DND-41 (cell line): ENCODE measurements around the gene FAM151A.

ENCODE experiments used
- ATAC-seq: fragments of 200-7000 bp; cut with Tn5 transposase; 3 replicates; pipeline ENCODE4 v1.9.1; 2021; ENCODE audit warnings: low read depth; ENCODE audit not compliant: insufficient read depth
- DNase-seq: peaks from one replicate; pipeline ENCODE4 v3.0.0-alpha.2; 2020
- H2AFZ ChIP-seq: 2 replicates; pipeline ENCODE4 v1.6.0; 2012; ENCODE audit warnings: low read depth, low read length
- H3K27ac ChIP-seq: 2 replicates; pipeline ENCODE4 v1.5.1; 2012; ENCODE audit warnings: low read length, inconsistent platforms
- H3K27me3 ChIP-seq: fragments of 200-600 bp; sonication (generic); 2 replicates; pipeline ENCODE4 v1.6.0; 2012; ENCODE audit warnings: low read length, mild to moderate bottlenecking, inconsistent platforms; ENCODE audit not compliant: insufficient read depth, poor library complexity
- H3K36me3 ChIP-seq: 2 replicates; pipeline ENCODE4 v1.5.1; 2012; ENCODE audit warnings: low read length, inconsistent platforms; ENCODE audit not compliant: insufficient read depth
- H3K4me1 ChIP-seq: 2 replicates; pipeline ENCODE4 v1.5.1; 2012; ENCODE audit warnings: mild to moderate bottlenecking, low read length; ENCODE audit not compliant: insufficient read depth
- H3K4me2 ChIP-seq: 2 replicates; pipeline ENCODE4 v1.6.0; 2012; ENCODE audit warnings: mild to moderate bottlenecking, moderate library complexity, low read length, inconsistent platforms; ENCODE audit not compliant: insufficient read depth
- H3K4me3 ChIP-seq, 2 experiments: fragments of 200-600 bp in 1 of 2; shearing (Covaris generic) in 1 of 2; 2 replicates each; pipeline ENCODE4 v1.5.1; 2012 to 2016; ENCODE audit warnings: inconsistent platforms in 2 of 2, low read length in 2 of 2, mild to moderate bottlenecking in 2 of 2, low read depth in 1 of 2, moderate library complexity in 1 of 2
- H3K79me2 ChIP-seq: 2 replicates; pipeline ENCODE4 v1.6.0; 2012; ENCODE audit warnings: low read length, inconsistent platforms; ENCODE audit not compliant: insufficient read depth
- H3K9ac ChIP-seq: 2 replicates; pipeline ENCODE4 v1.6.0; 2012; ENCODE audit warnings: low read depth, mild to moderate bottlenecking, inconsistent platforms, low read length, moderate library complexity
- H3K9me3 ChIP-seq: 2 replicates; pipeline ENCODE4 v1.5.1; 2012; ENCODE audit warnings: low read length, moderate library complexity, mild to moderate bottlenecking, inconsistent platforms; ENCODE audit not compliant: insufficient read depth, severe bottlenecking
- H4K20me1 ChIP-seq: 2 replicates; pipeline ENCODE4 v1.6.0; 2012; ENCODE audit warnings: low read length; ENCODE audit not compliant: insufficient read depth
- EZH2 ChIP-seq: IDR thresholded peaks from 3 replicates; pipeline ENCODE4 v1.6.1; 2012; ENCODE audit warnings: borderline replicate concordance, low read depth, mild to moderate bottlenecking, moderate library complexity, low read length, inconsistent platforms; ENCODE audit not compliant: severe bottlenecking
- TF ChIP-seq, protein P1 (sequence below): IDR thresholded peaks from 2 replicates; pipeline ENCODE4 v1.5.1; 2012; ENCODE audit warnings: borderline replicate concordance, low read length, moderate library complexity, mild to moderate bottlenecking; ENCODE audit not compliant: poor library complexity, severe bottlenecking; ENCODE audit errors: extremely low read depth

Gene FAM151A

GRCh38 chr1:54667797-54668196, 44.5 kb upstream of the FAM151A start:
- Histone ChIP-seq H2AFZ (no peak overlapping the region), H3K36me3 (no peaks in the 10 kb centered on the region), H3K27ac (no peak overlapping the region), H3K79me2 (no peaks in the 10 kb centered on the region), H3K9me3 (no peaks in the 10 kb centered on the region), H3K9ac (no peak overlapping the region), H4K20me1 (no peaks in the 10 kb centered on the region), H3K4me2 (no peak overlapping the region), H3K27me3 (peaks cover 10% of the 10 kb centered on the region), H3K4me3 (no peak overlapping the region), H3K4me1 (no peaks in the 10 kb centered on the region)
- TF ChIP-seq, protein P1, sequence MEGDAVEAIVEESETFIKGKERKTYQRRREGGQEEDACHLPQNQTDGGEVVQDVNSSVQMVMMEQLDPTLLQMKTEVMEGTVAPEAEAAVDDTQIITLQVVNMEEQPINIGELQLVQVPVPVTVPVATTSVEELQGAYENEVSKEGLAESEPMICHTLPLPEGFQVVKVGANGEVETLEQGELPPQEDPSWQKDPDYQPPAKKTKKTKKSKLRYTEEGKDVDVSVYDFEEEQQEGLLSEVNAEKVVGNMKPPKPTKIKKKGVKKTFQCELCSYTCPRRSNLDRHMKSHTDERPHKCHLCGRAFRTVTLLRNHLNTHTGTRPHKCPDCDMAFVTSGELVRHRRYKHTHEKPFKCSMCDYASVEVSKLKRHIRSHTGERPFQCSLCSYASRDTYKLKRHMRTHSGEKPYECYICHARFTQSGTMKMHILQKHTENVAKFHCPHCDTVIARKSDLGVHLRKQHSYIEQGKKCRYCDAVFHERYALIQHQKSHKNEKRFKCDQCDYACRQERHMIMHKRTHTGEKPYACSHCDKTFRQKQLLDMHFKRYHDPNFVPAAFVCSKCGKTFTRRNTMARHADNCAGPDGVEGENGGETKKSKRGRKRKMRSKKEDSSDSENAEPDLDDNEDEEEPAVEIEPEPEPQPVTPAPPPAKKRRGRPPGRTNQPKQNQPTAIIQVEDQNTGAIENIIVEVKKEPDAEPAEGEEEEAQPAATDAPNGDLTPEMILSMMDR: no peak
- no peak for TF ChIP-seq EZH2
- ATAC-seq (no peak), DNase-seq (no peak)

DNA sequence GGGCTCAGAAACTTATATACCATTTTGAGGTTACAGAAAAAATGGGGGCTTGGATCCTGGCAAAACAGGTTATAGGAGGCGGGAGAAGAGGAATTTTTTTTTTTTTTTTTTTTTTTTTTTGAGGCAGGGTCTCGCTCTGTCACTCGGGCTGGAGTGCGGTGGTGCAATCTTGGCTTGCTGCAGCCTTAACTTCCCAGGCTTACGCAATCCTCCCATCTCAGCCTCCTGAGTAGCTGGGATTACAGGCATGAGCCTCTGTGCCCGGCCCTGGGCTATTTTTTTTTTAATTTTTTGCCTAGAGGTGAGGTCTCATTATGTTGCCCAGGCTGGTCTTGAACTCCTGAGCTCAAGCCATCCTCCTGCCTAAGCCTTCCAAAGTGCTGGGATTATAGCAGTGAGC, 43.0 kb upstream of the FAM151A start:
- no peaks in the 10 kb centered on the region for H3K79me2 ChIP-seq

GRCh38 chr1:54665852-54666251, 42.5 kb upstream of the FAM151A start:
- Histone ChIP-seq H3K4me1 (no peaks in the 10 kb centered on the region), H3K27ac (no peak overlapping the region), H2AFZ (no peak overlapping the region), H3K4me2 (no peak overlapping the region), H3K27me3 (peaks cover 10% of the 10 kb centered on the region), H3K9me3 (no peaks in the 10 kb centered on the region), H3K36me3 (no peaks in the 10 kb centered on the region), H3K79me2 (no peaks in the 10 kb centered on the region), H4K20me1 (no peaks in the 10 kb centered on the region), H3K4me3 (no peak overlapping the region), H3K9ac (no peak overlapping the region)
- ATAC-seq: no peak
- TF ChIP-seq, protein P1: no peak
- no peak for TF ChIP-seq EZH2
- DNase-seq: no peak

More for the DNA sequence above, 43.0 kb upstream of the FAM151A start:
- no peaks in the 10 kb centered on the region for H3K4me1 ChIP-seq
- H2AFZ ChIP-seq: no peak overlapping the region
- peaks cover 10% of the 10 kb centered on the region for H3K27me3 ChIP-seq
- no peaks in the 10 kb centered on the region for H3K9me3 ChIP-seq
- no peak for ATAC-seq
- H3K4me3 ChIP-seq: no peak overlapping the region
- no peaks in the 10 kb centered on the region for H4K20me1 ChIP-seq
- no peak overlapping the region for H3K9ac ChIP-seq
- TF ChIP-seq, protein P1: no peak
- TF ChIP-seq EZH2: no peak
- no peak for DNase-seq
- H3K36me3 ChIP-seq: no peaks in the 10 kb centered on the region
- H3K4me2 ChIP-seq: no peak overlapping the region
- no peak overlapping the region for H3K27ac ChIP-seq

- no peak overlapping the region for H3K4me2 ChIP-seq
Measured at GRCh38 chr1:54664364-54664763, 41.0 kb upstream of the FAM151A start.

More at GRCh38 chr1:54664364-54664763, 41.0 kb upstream of the FAM151A start:
- Histone ChIP-seq H3K36me3 (no peaks in the 10 kb centered on the region), H3K4me3 (no peak overlapping the region), H3K27me3 (peaks cover 10% of the 10 kb centered on the region), H2AFZ (no peak overlapping the region), H3K79me2 (no peaks in the 10 kb centered on the region), H3K9me3 (no peaks in the 10 kb centered on the region), H3K9ac (no peak overlapping the region), H3K27ac (no peak overlapping the region), H4K20me1 (no peaks in the 10 kb centered on the region), H3K4me1 (no peaks in the 10 kb centered on the region)
- no peak for DNase-seq
- no peak for TF ChIP-seq EZH2
- TF ChIP-seq, protein P1: no peak
- no peak for ATAC-seq
